HEK293 (cell line): ENCODE results near the gene MDM4.

Experiments used
- KLF9 ChIP-seq: fragments of 450-650 bp; formaldehyde crosslinking; IDR thresholded peaks from 2 replicates; pipeline ENCODE4 v1.5.1; 2016; ENCODE audit warnings: missing biosample characterization, missing genetic modification characterization, low read depth
- OVOL3 ChIP-seq: fragments of 450-650 bp; formaldehyde crosslinking; IDR thresholded peaks from 2 replicates; pipeline ENCODE4 v1.5.1; 2016; ENCODE audit warnings: missing biosample characterization, missing genetic modification characterization
- ZBTB17 ChIP-seq: fragments of 450-650 bp; formaldehyde crosslinking; IDR thresholded peaks from 2 replicates; pipeline ENCODE4 v1.5.1; 2016; ENCODE audit warnings: missing biosample characterization, missing genetic modification characterization
- ZNF114 ChIP-seq: fragments of 450-650 bp; formaldehyde crosslinking; IDR thresholded peaks from 2 replicates; pipeline ENCODE4 v1.5.0; 2017; ENCODE audit warnings: missing biosample characterization, missing genetic modification characterization
- ZNF169 ChIP-seq: fragments of 450-650 bp; formaldehyde crosslinking; IDR thresholded peaks from 2 replicates; pipeline ENCODE4 v1.5.1; 2016; ENCODE audit warnings: missing biosample characterization, missing genetic modification characterization
- ZNF433 ChIP-seq: fragments of 450-650 bp; formaldehyde crosslinking; IDR thresholded peaks from 2 replicates; pipeline ENCODE4 v1.5.1; 2016; ENCODE audit warnings: missing biosample characterization, missing genetic modification characterization, low read depth
- ZNF510 ChIP-seq: fragments of 450-650 bp; formaldehyde crosslinking; IDR thresholded peaks from 2 replicates; pipeline ENCODE4 v1.5.1; 2018; ENCODE audit warnings: mild to moderate bottlenecking, missing genetic modification characterization, missing biosample characterization; ENCODE audit not compliant: insufficient replicate concordance
- ZNF548 ChIP-seq: fragments of 450-650 bp; formaldehyde crosslinking; IDR thresholded peaks from 2 replicates; pipeline ENCODE4 v1.5.1; 2016; ENCODE audit warnings: missing biosample characterization, missing genetic modification characterization
- ZNF654 ChIP-seq: fragments of 450-650 bp; formaldehyde crosslinking; IDR thresholded peaks from 2 replicates; pipeline ENCODE4 v1.5.1; 2016; ENCODE audit warnings: low read depth, missing biosample characterization, missing genetic modification characterization
- ZNF660 ChIP-seq: fragments of 450-650 bp; IDR thresholded peaks from 2 replicates; pipeline ENCODE4 v1.5.1; 2018; ENCODE audit warnings: missing biosample characterization, mild to moderate bottlenecking, missing genetic modification characterization
- ZNF747 ChIP-seq: fragments of 450-650 bp; formaldehyde crosslinking; IDR thresholded peaks from 2 replicates; pipeline ENCODE4 v1.5.1; 2016; ENCODE audit warnings: missing biosample characterization, missing genetic modification characterization
- ZNF776 ChIP-seq: fragments of 450-650 bp; formaldehyde crosslinking; IDR thresholded peaks from 2 replicates; pipeline ENCODE4 v1.5.0; 2017; ENCODE audit warnings: missing biosample characterization, missing genetic modification characterization, borderline replicate concordance
- TF ChIP-seq, protein P1 (sequence below): fragments of 450-650 bp; formaldehyde crosslinking; IDR thresholded peaks from 2 replicates; pipeline ENCODE4 v1.5.1; 2016; ENCODE audit warnings: missing biosample characterization, missing genetic modification characterization, borderline replicate concordance
- TF ChIP-seq, protein P2 (sequence below): fragments of 450-650 bp; formaldehyde crosslinking; IDR thresholded peaks from 2 replicates; pipeline ENCODE4 v1.5.1; 2016; ENCODE audit warnings: missing biosample characterization, missing genetic modification characterization
- TF ChIP-seq, protein P3 (sequence below): fragments of 450-650 bp; IDR thresholded peaks from 2 replicates; pipeline ENCODE4 v1.5.1; 2018; ENCODE audit warnings: missing biosample characterization, missing genetic modification characterization
- TF ChIP-seq, protein P4 (sequence below): fragments of 450-650 bp; formaldehyde crosslinking; IDR thresholded peaks from 2 replicates; pipeline ENCODE4 v1.5.1; 2016; ENCODE audit warnings: missing biosample characterization, missing genetic modification characterization
- TF ChIP-seq, protein P5 (sequence below): fragments of 450-650 bp; formaldehyde crosslinking; IDR thresholded peaks from 2 replicates; pipeline ENCODE4 v1.5.1; 2016; ENCODE audit warnings: missing biosample characterization, missing genetic modification characterization
- TF ChIP-seq, protein P6 (sequence below): fragments of 450-650 bp; formaldehyde crosslinking; IDR thresholded peaks from 2 replicates; pipeline ENCODE4 v1.5.1; 2016; ENCODE audit warnings: missing biosample characterization, missing genetic modification characterization

MDM4 gene

DNA sequence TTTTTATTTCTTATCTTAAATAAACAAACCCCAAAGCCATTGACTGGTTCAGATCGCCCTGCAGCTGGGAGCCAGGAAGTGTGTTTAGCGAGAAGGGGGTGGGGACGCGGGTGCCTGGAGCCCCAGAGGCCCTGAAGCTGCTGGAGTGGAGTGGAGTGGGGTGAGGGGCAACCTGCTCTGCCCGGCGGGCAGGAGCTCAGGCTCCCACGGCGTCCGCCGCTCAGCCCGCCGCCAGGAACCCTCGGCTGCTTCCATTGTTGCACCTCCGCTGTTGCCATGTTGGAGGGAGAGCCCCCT is 22.3 kb upstream of the MDM4 start (continued):
- TF ChIP-seq ZNF747 (no peak), KLF9 (tag by site-specific recombination) (no peak), ZNF660 (tag by site-specific recombination) (peak; percentile 28; the same call in 1 of the 2 replicates), ZNF654 (tag by site-specific recombination) (no peak), ZBTB17 (tag by site-specific recombination) (no peak), ZNF510 (no peak), ZNF776 (tag by site-specific recombination) (no peak), ZNF548 (tag by site-specific recombination) (no peak), ZNF169 (tag by site-specific recombination) (no peak), OVOL3 (tag by site-specific recombination) (no peak), ZNF433 (tag by site-specific recombination) (no peak), ZNF114 (tag by site-specific recombination) (no peak)
- TF ChIP-seq, protein P1, sequence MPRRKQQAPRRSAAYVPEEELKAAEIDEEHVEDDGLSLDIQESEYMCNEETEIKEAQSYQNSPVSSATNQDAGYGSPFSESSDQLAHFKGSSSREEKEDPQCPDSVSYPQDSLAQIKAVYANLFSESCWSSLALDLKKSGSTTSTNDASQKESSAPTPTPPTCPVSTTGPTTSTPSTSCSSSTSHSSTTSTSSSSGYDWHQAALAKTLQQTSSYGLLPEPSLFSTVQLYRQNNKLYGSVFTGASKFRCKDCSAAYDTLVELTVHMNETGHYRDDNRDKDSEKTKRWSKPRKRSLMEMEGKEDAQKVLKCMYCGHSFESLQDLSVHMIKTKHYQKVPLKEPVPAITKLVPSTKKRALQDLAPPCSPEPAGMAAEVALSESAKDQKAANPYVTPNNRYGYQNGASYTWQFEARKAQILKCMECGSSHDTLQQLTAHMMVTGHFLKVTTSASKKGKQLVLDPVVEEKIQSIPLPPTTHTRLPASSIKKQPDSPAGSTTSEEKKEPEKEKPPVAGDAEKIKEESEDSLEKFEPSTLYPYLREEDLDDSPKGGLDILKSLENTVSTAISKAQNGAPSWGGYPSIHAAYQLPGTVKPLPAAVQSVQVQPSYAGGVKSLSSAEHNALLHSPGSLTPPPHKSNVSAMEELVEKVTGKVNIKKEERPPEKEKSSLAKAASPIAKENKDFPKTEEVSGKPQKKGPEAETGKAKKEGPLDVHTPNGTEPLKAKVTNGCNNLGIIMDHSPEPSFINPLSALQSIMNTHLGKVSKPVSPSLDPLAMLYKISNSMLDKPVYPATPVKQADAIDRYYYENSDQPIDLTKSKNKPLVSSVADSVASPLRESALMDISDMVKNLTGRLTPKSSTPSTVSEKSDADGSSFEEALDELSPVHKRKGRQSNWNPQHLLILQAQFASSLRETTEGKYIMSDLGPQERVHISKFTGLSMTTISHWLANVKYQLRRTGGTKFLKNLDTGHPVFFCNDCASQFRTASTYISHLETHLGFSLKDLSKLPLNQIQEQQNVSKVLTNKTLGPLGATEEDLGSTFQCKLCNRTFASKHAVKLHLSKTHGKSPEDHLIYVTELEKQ (tag by site-specific recombination), result no peak
- TF ChIP-seq, protein P2, sequence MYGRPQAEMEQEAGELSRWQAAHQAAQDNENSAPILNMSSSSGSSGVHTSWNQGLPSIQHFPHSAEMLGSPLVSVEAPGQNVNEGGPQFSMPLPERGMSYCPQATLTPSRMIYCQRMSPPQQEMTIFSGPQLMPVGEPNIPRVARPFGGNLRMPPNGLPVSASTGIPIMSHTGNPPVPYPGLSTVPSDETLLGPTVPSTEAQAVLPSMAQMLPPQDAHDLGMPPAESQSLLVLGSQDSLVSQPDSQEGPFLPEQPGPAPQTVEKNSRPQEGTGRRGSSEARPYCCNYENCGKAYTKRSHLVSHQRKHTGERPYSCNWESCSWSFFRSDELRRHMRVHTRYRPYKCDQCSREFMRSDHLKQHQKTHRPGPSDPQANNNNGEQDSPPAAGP (tag by site-specific recombination), result no peak
- TF ChIP-seq, protein P3, sequence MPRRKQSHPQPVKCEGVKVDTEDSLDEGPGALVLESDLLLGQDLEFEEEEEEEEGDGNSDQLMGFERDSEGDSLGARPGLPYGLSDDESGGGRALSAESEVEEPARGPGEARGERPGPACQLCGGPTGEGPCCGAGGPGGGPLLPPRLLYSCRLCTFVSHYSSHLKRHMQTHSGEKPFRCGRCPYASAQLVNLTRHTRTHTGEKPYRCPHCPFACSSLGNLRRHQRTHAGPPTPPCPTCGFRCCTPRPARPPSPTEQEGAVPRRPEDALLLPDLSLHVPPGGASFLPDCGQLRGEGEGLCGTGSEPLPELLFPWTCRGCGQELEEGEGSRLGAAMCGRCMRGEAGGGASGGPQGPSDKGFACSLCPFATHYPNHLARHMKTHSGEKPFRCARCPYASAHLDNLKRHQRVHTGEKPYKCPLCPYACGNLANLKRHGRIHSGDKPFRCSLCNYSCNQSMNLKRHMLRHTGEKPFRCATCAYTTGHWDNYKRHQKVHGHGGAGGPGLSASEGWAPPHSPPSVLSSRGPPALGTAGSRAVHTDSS, result no peak
- TF ChIP-seq, protein P4, sequence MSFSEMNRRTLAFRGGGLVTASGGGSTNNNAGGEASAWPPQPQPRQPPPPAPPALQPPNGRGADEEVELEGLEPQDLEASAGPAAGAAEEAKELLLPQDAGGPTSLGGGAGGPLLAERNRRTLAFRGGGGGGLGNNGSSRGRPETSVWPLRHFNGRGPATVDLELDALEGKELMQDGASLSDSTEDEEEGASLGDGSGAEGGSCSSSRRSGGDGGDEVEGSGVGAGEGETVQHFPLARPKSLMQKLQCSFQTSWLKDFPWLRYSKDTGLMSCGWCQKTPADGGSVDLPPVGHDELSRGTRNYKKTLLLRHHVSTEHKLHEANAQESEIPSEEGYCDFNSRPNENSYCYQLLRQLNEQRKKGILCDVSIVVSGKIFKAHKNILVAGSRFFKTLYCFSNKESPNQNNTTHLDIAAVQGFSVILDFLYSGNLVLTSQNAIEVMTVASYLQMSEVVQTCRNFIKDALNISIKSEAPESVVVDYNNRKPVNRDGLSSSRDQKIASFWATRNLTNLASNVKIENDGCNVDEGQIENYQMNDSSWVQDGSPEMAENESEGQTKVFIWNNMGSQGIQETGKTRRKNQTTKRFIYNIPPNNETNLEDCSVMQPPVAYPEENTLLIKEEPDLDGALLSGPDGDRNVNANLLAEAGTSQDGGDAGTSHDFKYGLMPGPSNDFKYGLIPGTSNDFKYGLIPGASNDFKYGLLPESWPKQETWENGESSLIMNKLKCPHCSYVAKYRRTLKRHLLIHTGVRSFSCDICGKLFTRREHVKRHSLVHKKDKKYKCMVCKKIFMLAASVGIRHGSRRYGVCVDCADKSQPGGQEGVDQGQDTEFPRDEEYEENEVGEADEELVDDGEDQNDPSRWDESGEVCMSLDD (tag by site-specific recombination), result 0 out of 2 replicates have a peak, but pooled peaks have one; percentile 26
- TF ChIP-seq, protein P5, sequence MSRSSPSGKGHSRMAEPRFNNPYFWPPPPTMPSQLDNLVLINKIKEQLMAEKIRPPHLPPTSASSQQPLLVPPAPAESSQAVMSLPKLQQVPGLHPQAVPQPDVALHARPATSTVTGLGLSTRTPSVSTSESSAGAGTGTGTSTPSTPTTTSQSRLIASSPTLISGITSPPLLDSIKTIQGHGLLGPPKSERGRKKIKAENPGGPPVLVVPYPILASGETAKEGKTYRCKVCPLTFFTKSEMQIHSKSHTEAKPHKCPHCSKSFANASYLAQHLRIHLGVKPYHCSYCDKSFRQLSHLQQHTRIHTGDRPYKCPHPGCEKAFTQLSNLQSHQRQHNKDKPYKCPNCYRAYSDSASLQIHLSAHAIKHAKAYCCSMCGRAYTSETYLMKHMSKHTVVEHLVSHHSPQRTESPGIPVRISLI, result no peak
- TF ChIP-seq, protein P6, sequence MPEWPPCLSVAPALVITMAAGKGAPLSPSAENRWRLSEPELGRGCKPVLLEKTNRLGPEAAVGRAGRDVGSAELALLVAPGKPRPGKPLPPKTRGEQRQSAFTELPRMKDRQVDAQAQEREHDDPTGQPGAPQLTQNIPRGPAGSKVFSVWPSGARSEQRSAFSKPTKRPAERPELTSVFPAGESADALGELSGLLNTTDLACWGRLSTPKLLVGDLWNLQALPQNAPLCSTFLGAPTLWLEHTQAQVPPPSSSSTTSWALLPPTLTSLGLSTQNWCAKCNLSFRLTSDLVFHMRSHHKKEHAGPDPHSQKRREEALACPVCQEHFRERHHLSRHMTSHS (tag by site-specific recombination), result peak; percentile 10; the same call in 1 of the 2 replicates
